Tibial artery (tissue), 4 donors: ENCODE data around the gene AK5.
A peak's percentile ranks its signal among the peaks of the same experiment; 100 is the strongest.

Source experiments
- DNase-seq, 2 donors: peaks; one replicate each; pipeline ENCODE4 v3.0.0-alpha.2; 2019
- H3K27ac ChIP-seq, 2 donors: fragments of 200-600 bp; sonication (generic) in 1 of 2; 1 replicate in 1 of 2; 2 replicates in 1 of 2; pipeline ENCODE4 v1.5.1; 2018 to 2019; ENCODE audit warnings: mild to moderate bottlenecking in 1 of 2
- H3K27me3 ChIP-seq, 2 donors: fragments of 200-600 bp; sonication (generic) in 1 of 2; one replicate each; pipeline versions ENCODE4 v1.5.1 to v1.6.0; 2016 to 2019
- H3K36me3 ChIP-seq, 3 donors: fragments of 200-600 bp; sonication (generic) in 2 of 3; one replicate each; pipeline ENCODE4 v1.5.1; 2016 to 2019; ENCODE audit warnings: mild to moderate bottlenecking in 2 of 3
- H3K4me1 ChIP-seq, 4 donors: fragments of 200-600 bp; sonication (generic) in 2 of 4; 1 replicate in 3 of 4; 2 replicates in 1 of 4; pipeline ENCODE4 v1.5.1; 2016 to 2019
- H3K4me3 ChIP-seq, 2 donors: fragments of 200-600 bp; sonication (generic) in 1 of 2; 1 replicate in 1 of 2; 2 replicates in 1 of 2; pipeline ENCODE4 v1.5.1; 2018 to 2019; ENCODE audit warnings: mild to moderate bottlenecking in 2 of 2
- H3K9me3 ChIP-seq, 3 donors: fragments of 200-600 bp; sonication (generic) in 1 of 3; one replicate each; pipeline ENCODE4 v1.5.1; 2016 to 2019
- CTCF ChIP-seq, 2 experiments: fragments of 200-600 bp in 1 of 2; fragments of 450-650 bp in 1 of 2; IDR thresholded peaks; one replicate each; pipeline ENCODE4 v1.5.1; 2017 to 2019; ENCODE audit warnings: antibody characterized with exemption in 2 of 2, mild to moderate bottlenecking in 1 of 2, moderate library complexity in 1 of 2
- intact Hi-C: fragments of 100-400 bp; cut with DNase I; formaldehyde crosslinking; loops from one replicate; pipeline ENCODE4 v1.15.0; 2023; ENCODE audit warnings: low total_unique reads

Gene AK5

GRCh38 chr1:77395051-77395450 lies 113.2 kb downstream of the AK5 start:
- H3K9me3 ChIP-seq, result no peaks in the 10 kb centered on the region
- no peak for DNase-seq
- intact Hi-C loops, result no loop called here
- no peak overlapping the region for H3K27ac ChIP-seq
- TF ChIP-seq CTCF (IDR thresholded peaks at IDR 0.05), result no peak
- H3K4me1 ChIP-seq, result peaks cover 0 to 66% (median 31%) of the 10 kb centered on the region in 4 donors
- no peaks in the 10 kb centered on the region for H3K36me3 ChIP-seq
- no peak overlapping the region for H3K4me3 ChIP-seq
- H3K27me3 ChIP-seq, result no peaks in the 10 kb centered on the region

- H3K4me3 ChIP-seq, result no peak overlapping the region
- H3K27me3 ChIP-seq, result no peaks in the 10 kb centered on the region
- no peak for TF ChIP-seq CTCF (IDR thresholded peaks at IDR 0.05)
- H3K27ac ChIP-seq, result peak overlapping the region in 1 of 2 donors; percentile 13
- H3K36me3 ChIP-seq, result no peaks in the 10 kb centered on the region
- H3K4me1 ChIP-seq, result peaks cover 0 to 57% (median 29%) of the 10 kb centered on the region in 4 donors
- H3K9me3 ChIP-seq, result no peaks in the 10 kb centered on the region
- intact Hi-C loops, result no loop called here
- DNase-seq, result no peak
Measured at GRCh38 chr1:77398152-77398551, 116.3 kb downstream of the AK5 start.

- Histone ChIP-seq H3K4me3 (no peak overlapping the region), H3K27me3 (no peaks in the 10 kb centered on the region), H3K36me3 (no peaks in the 10 kb centered on the region), H3K4me1 (peaks cover 0 to 53% (median 29%) of the 10 kb centered on the region in 4 donors), H3K9me3 (no peaks in the 10 kb centered on the region), H3K27ac (no peak overlapping the region)
- DNase-seq, result no peak
- no peak for TF ChIP-seq CTCF (IDR thresholded peaks at IDR 0.05)
- intact Hi-C loops, result no loop called here
Measured at GRCh38 chr1:77399250-77400086, 117.6 kb downstream of the AK5 start.

GRCh38 chr1:77400781-77401180 lies 119.0 kb downstream of the AK5 start:
- Histone ChIP-seq H3K27me3 (no peaks in the 10 kb centered on the region), H3K27ac (no peak overlapping the region), H3K9me3 (no peaks in the 10 kb centered on the region), H3K36me3 (no peaks in the 10 kb centered on the region), H3K4me3 (no peak overlapping the region), H3K4me1 (peaks cover 0 to 44% (median 24%) of the 10 kb centered on the region in 4 donors)
- intact Hi-C loops, result no loop called here
- DNase-seq, result no peak
- TF ChIP-seq CTCF (IDR thresholded peaks at IDR 0.05), result no peak

- TF ChIP-seq CTCF (IDR thresholded peaks at IDR 0.05), result no peak
- intact Hi-C loops, result no loop called here
- DNase-seq, result no peak
- H3K9me3 ChIP-seq, result no peaks in the 10 kb centered on the region
- H3K4me3 ChIP-seq, result no peak overlapping the region
- H3K36me3 ChIP-seq, result no peaks in the 10 kb centered on the region
- H3K27ac ChIP-seq, result no peak overlapping the region
- no peaks in the 10 kb centered on the region for H3K27me3 ChIP-seq
- H3K4me1 ChIP-seq, result peaks cover 0 to 42% (median 21%) of the 10 kb centered on the region in 4 donors
Measured at GRCh38 chr1:77401384-77401783, 119.6 kb downstream of the AK5 start.
